ENCODE data around the gene MAN2A2.
A peak's percentile ranks its signal among the peaks of the same experiment; 100 is the strongest.

Gene MAN2A2

GRCh38 chr15:90902840-90903732, at the start of gene MAN2A2:
MAN2A2 (plus strand) TSS chr15:90903302; CDS start chr15:90904208, 906 bp downstream.
- peak in 50 of 58 donors; percentile 16 to 85 (median 60) for DNase-seq

- no peak for DNase-seq
Observed at GRCh38 chr15:90855139-90855538, 48.0 kb upstream of the MAN2A2 start.

- no peak for DNase-seq
Observed at GRCh38 chr15:90857337-90857736, 45.8 kb upstream of the MAN2A2 start.

- no peak for DNase-seq
Observed at GRCh38 chr15:90857883-90858443, 45.1 kb upstream of the MAN2A2 start.

- DNase-seq = no peak
Observed at GRCh38 chr15:90859234-90860131, 43.6 kb upstream of the MAN2A2 start.

GRCh38 chr15:90860450-90860849, 42.7 kb upstream of the MAN2A2 start:
- no peak for DNase-seq

GRCh38 chr15:90860942-90861675, 42.0 kb upstream of the MAN2A2 start:
- DNase-seq = no peak

- no peak for DNase-seq
Observed at GRCh38 chr15:90862487-90862886, 40.6 kb upstream of the MAN2A2 start.

- no peak for DNase-seq
Observed at GRCh38 chr15:90862964-90863778, 39.9 kb upstream of the MAN2A2 start.

- no peak for DNase-seq
Observed at GRCh38 chr15:90863987-90864386, 39.1 kb upstream of the MAN2A2 start.

- DNase-seq = no peak
Observed at GRCh38 chr15:90864507-90864906, 38.6 kb upstream of the MAN2A2 start.

GRCh38 chr15:90865702-90866101, 37.4 kb upstream of the MAN2A2 start:
- no peak for DNase-seq

- DNase-seq = no peak
Observed at GRCh38 chr15:90866161-90866715, 36.9 kb upstream of the MAN2A2 start.

GRCh38 chr15:90866800-90867199, 36.3 kb upstream of the MAN2A2 start:
- DNase-seq = no peak

- DNase-seq = no peak
Observed at GRCh38 chr15:90868261-90868689, 34.8 kb upstream of the MAN2A2 start, which contains the start of gene FURIN. FURIN (plus strand) TSS chr15:90868588; CDS start chr15:90875741, 7,153 bp downstream.

GRCh38 chr15:90869140-90869541, 34.0 kb upstream of the MAN2A2 start:
- no peak for DNase-seq

GRCh38 chr15:90869601-90870353, 33.3 kb upstream of the MAN2A2 start:
- peak in 14 of 58 donors; percentile 13 to 46 (median 30) for DNase-seq

- DNase-seq = peak in 7 of 58 donors; percentile 3 to 34 (median 14)
Observed at GRCh38 chr15:90870354-90871138, 32.6 kb upstream of the MAN2A2 start.

Data from anterior cingulate cortex (tissue), 58 donors.